Gastrocnemius medialis (tissue), 4 donors: ENCODE results near the gene CCDC171. TPM values are rescaled to one million over a fixed set of nuclear protein-coding genes. Genes with fewer than 3 reads are reported as not detected.

Experiments
- ATAC-seq, 2 donors: fragments of 150-250 bp; one replicate each; pipeline ENCODE4 v1.9.1; 2016
- DNase-seq, 2 donors: peaks; one replicate each; pipeline ENCODE4 v3.0.0-alpha.2; 2019
- H3K27ac ChIP-seq, 4 donors: fragments of 200-600 bp; sonication (generic); 1 replicate in 1 of 4; 2 replicates in 3 of 4; pipeline ENCODE4 v1.5.1; 2016 to 2018; ENCODE audit warnings: mild to moderate bottlenecking in 2 of 4, moderate library complexity in 1 of 4
- H3K27me3 ChIP-seq, 3 donors: fragments of 200-600 bp; sonication (generic) in 2 of 3; 1 replicate in 1 of 3; 2 replicates in 2 of 3; pipeline versions ENCODE4 v1.5.1 to v1.6.0; 2016 to 2019; ENCODE audit warnings: mild to moderate bottlenecking in 1 of 3, moderate library complexity in 1 of 3
- H3K36me3 ChIP-seq, 2 donors: fragments of 200-600 bp; sonication (generic) in 1 of 2; one replicate each; pipeline ENCODE4 v1.5.1; 2017 to 2018
- H3K4me1 ChIP-seq, 2 donors: fragments of 200-600 bp; sonication (generic) in 1 of 2; one replicate each; pipeline ENCODE4 v1.5.1; 2016 to 2017; ENCODE audit warnings: mild to moderate bottlenecking in 2 of 2
- H3K4me3 ChIP-seq, 4 donors: fragments of 200-600 bp; sonication (generic) in 3 of 4; 1 replicate in 1 of 4; 2 replicates in 3 of 4; pipeline ENCODE4 v1.5.1; 2016 to 2019; ENCODE audit warnings: mild to moderate bottlenecking in 2 of 4
- H3K9me3 ChIP-seq, 3 donors: fragments of 200-600 bp; sonication (generic) in 2 of 3; 1 replicate in 1 of 3; 2 replicates in 2 of 3; pipeline ENCODE4 v1.5.1; 2016 to 2019
- POLR2A ChIP-seq, 2 donors: fragments of 450-650 bp; IDR thresholded peaks; one replicate each; pipeline ENCODE4 v1.6.1; 2017; ENCODE audit warnings: antibody characterized with exemption in 2 of 2, mild to moderate bottlenecking in 2 of 2, moderate library complexity in 2 of 2
- in situ Hi-C, 4 donors: fragments of 200-750 bp; cut with MboI; loops; one replicate each; pipeline versions ENCODE4 v1.15.0 to v1.8.0; 2017; ENCODE audit warnings: low sequenced_read_pairs in 4 of 4
- intact Hi-C: fragments of 100-400 bp; cut with DNase I; formaldehyde crosslinking; loops from one replicate; pipeline ENCODE4 v1.15.1; 2023; ENCODE audit warnings: low total_unique reads
- total RNA-seq, 4 donors: library from RNA; depleted of rRNA; stranded (reverse); fragments of >200 nt; gene quantifications; one replicate each; pipeline versions ENCODE4 v1.1.0 to v1.2.3, GENCODE V29; 2016
- TF ChIP-seq, protein P1 (sequence below), 5 experiments: fragments of 450-650 bp in 3 of 5; fragments of 200-600 bp in 2 of 5; sonication (generic) in 2 of 5; IDR thresholded peaks in 4 of 5; conservative IDR thresholded peaks in 1 of 5; 1 replicate in 4 of 5; 2 replicates in 1 of 5; pipeline ENCODE4 v1.5.1; 2016 to 2019; ENCODE audit warnings: antibody characterized with exemption in 5 of 5, mild to moderate bottlenecking in 3 of 5, moderate library complexity in 3 of 5

Gene CCDC171
- total RNA-seq, 4 donors from 2014 or later, result 0.61 to 1.7 (median 1.3) TPM

DNA sequence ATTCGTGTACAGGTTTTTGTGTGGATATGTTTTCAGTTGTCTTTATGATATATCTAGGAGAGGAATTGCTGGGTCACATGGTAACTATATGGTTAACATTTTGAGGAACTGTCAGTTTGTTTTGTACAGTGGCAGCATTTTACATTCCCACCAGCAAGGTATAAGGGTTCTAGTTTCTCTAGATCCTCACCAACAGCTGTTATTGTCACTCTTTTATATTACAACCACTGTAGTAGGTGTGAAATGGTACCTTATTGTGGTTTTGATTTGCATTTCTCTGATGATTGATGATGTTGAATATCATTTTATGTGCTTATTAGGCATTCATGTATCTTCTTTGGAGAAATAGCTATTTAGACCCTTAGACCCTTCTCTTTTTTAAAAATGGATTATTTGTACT, 82.9 kb downstream of the CCDC171 start:
- Histone ChIP-seq H3K27me3 (no peaks in the 10 kb centered on the region), H3K27ac (no peak overlapping the region), H3K4me3 (no peak overlapping the region), H3K36me3 (no peaks in the 10 kb centered on the region), H3K4me1 (no peaks in the 10 kb centered on the region), H3K9me3 (no peaks in the 10 kb centered on the region)
- no peak for TF ChIP-seq POLR2A (IDR thresholded peaks at IDR 0.05)
- TF ChIP-seq, protein P1, sequence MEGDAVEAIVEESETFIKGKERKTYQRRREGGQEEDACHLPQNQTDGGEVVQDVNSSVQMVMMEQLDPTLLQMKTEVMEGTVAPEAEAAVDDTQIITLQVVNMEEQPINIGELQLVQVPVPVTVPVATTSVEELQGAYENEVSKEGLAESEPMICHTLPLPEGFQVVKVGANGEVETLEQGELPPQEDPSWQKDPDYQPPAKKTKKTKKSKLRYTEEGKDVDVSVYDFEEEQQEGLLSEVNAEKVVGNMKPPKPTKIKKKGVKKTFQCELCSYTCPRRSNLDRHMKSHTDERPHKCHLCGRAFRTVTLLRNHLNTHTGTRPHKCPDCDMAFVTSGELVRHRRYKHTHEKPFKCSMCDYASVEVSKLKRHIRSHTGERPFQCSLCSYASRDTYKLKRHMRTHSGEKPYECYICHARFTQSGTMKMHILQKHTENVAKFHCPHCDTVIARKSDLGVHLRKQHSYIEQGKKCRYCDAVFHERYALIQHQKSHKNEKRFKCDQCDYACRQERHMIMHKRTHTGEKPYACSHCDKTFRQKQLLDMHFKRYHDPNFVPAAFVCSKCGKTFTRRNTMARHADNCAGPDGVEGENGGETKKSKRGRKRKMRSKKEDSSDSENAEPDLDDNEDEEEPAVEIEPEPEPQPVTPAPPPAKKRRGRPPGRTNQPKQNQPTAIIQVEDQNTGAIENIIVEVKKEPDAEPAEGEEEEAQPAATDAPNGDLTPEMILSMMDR (IDR thresholded peaks at IDR 0.05 in 4 of 5, conservative IDR thresholded peaks at IDR 0.05 in 1 of 5), result no peak
- ATAC-seq (no peak), DNase-seq (no peak)
- intact Hi-C loops, result no loop called here
- in situ Hi-C loops, result no loop called here

DNA sequence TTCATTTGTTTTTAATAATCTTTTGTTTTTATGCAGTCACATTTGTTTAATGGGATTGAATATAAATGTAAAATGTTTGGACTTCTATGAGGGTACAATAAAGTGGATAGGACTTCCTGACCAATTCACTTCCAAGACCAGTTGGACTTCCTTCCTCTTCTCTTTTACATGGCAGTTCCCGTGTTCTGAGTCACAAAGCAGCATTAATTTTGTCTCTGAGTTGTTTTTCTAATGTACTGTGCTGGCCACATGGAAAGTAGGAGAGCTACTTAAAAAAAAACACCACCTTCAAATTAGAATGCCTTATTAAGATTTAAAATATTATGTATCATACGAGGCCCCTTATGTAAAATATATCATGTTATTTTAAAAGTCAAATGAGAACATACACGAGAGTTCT, 87.3 kb downstream of the CCDC171 start:
- ATAC-seq (no peak), DNase-seq (no peak)
- H3K4me1 ChIP-seq, result no peaks in the 10 kb centered on the region
- H3K9me3 ChIP-seq, result no peaks in the 10 kb centered on the region
- no peaks in the 10 kb centered on the region for H3K27me3 ChIP-seq
- H3K36me3 ChIP-seq, result no peaks in the 10 kb centered on the region
- intact Hi-C loops (no loop called here), in situ Hi-C loops (no loop called here)
- TF ChIP-seq POLR2A (IDR thresholded peaks at IDR 0.05), result no peak
- TF ChIP-seq, protein P1 (IDR thresholded peaks at IDR 0.05 in 4 of 5, conservative IDR thresholded peaks at IDR 0.05 in 1 of 5), result no peak
- no peak overlapping the region for H3K4me3 ChIP-seq
- no peak overlapping the region for H3K27ac ChIP-seq

DNA sequence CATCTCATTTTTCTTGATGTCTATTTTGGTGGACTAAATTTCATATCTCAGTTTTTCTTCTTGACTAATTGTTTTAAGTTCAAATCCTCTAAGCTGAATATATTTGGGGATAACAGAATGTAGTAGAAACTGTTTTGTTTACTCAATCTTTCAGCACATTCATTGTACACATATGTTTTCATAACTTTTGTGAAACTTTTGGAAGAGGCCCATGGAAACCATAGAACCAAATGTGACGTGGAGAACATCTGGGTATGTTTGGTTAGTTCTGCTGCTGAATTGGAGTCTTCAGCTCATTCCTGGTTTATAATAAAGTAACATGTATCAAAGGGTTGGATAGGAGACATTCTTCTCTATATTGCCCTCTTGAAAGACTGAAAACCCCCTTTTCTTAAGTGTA, 88.4 kb downstream of the CCDC171 start:
- Histone ChIP-seq H3K36me3 (no peaks in the 10 kb centered on the region), H3K9me3 (no peaks in the 10 kb centered on the region), H3K27ac (no peak overlapping the region), H3K4me3 (no peak overlapping the region), H3K27me3 (no peaks in the 10 kb centered on the region), H3K4me1 (no peaks in the 10 kb centered on the region)
- intact Hi-C loops, result no loop called here
- ATAC-seq, result no peak
- in situ Hi-C loops, result no loop called here
- TF ChIP-seq, protein P1 (IDR thresholded peaks at IDR 0.05 in 4 of 5, conservative IDR thresholded peaks at IDR 0.05 in 1 of 5), result no peak
- TF ChIP-seq POLR2A (IDR thresholded peaks at IDR 0.05), result no peak
- DNase-seq, result no peak

DNA sequence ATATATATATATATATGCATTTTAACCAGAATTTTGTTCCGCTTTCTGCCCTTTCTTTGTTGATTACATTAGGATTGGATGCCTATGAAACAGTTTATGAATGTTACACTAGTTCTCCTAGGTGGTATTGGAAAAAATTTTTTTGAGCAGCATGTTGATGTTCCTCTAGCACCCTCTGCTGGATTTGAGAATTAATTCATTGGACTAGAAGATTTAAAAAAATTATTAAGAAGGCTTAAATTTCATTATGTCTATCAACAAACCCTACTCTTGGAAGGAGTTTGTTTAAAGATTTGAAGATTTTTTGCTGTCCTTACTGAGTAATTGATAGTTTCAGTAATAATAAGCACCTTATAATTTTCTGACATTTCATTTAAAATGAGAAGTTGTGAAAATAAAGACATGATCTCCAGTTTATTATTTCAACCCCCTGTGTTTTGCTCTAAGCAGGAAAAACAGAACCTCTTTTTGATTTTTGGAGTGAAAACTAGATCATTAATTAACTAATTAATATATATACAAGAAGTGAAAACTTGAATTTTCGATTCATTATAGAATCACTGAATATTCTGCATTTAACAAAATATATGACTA, 89.6 kb downstream of the CCDC171 start:
- Histone ChIP-seq H3K36me3 (no peaks in the 10 kb centered on the region), H3K9me3 (no peaks in the 10 kb centered on the region), H3K4me3 (no peak overlapping the region), H3K27me3 (no peaks in the 10 kb centered on the region), H3K27ac (no peak overlapping the region), H3K4me1 (no peaks in the 10 kb centered on the region)
- DNase-seq, result no peak
- in situ Hi-C loops, result no loop called here
- no peak for TF ChIP-seq POLR2A (IDR thresholded peaks at IDR 0.05)
- TF ChIP-seq, protein P1 (IDR thresholded peaks at IDR 0.05 in 4 of 5, conservative IDR thresholded peaks at IDR 0.05 in 1 of 5), result peak in 2 of 5 experiments; percentile 11 to 33
- intact Hi-C loops, result no loop called here
- no peak for ATAC-seq

DNA sequence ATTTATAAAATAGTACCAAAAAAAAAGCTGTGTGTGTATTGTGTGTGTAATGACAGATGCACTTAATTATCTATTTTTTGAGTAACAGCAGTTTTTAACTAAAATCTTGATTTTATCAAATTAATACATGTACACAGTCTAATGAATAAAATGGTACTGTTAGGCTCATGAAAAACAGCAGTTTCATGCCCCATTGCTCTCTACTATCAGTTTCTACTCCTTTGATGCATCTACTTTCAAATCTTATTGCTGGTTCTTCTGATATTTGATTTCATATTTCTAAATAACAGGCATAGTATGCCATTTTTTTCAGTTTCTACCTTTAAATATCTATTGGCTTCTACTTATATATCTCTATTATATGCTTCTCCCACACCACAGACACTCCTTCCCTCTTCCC, 117.4 kb downstream of the CCDC171 start:
- ATAC-seq, result no peak
- intact Hi-C loops, result no loop called here
- in situ Hi-C loops, result no loop called here
- H3K9me3 ChIP-seq, result no peaks in the 10 kb centered on the region
- no peak overlapping the region for H3K27ac ChIP-seq
- no peaks in the 10 kb centered on the region for H3K4me1 ChIP-seq
- TF ChIP-seq, protein P1 (IDR thresholded peaks at IDR 0.05 in 4 of 5, conservative IDR thresholded peaks at IDR 0.05 in 1 of 5), result no peak
- TF ChIP-seq POLR2A (IDR thresholded peaks at IDR 0.05), result no peak
- H3K27me3 ChIP-seq, result no peaks in the 10 kb centered on the region
- no peak for DNase-seq
- H3K36me3 ChIP-seq, result no peaks in the 10 kb centered on the region
- no peak overlapping the region for H3K4me3 ChIP-seq
